ENCODE data around the gene DIS3L2. TPM values are rescaled to one million over a fixed set of nuclear protein-coding genes. Genes with fewer than 3 reads are reported as not detected.

Gene DIS3L2
- total and polyA plus RNA-seq, 2 experiments from 2014 or later, result 15.2 to 25.3 TPM

- no peaks in the 10 kb centered on the region for H3K27me3 Mint-ChIP-seq (ENCODE audit: insufficient read depth, low read depth, poor library complexity)
- no peak overlapping the region for H3K4me3 Mint-ChIP-seq
- DNase-seq (ENCODE audit: low spot score) (no peak), ATAC-seq (no peak)
- Histone ChIP-seq H3K27ac (ENCODE audit: low read depth) (no peak overlapping the region), H3K9me2 (ENCODE audit: insufficient read depth) (no peaks in the 10 kb centered on the region), H3K79me2 (replicated peaks; ENCODE audit: insufficient read depth) (no peaks in the 10 kb centered on the region), H2AFZ (no peak overlapping the region), H4K20me1 (replicated peaks; ENCODE audit: insufficient read depth) (no peaks in the 10 kb centered on the region), H3K27me3 (ENCODE audit: insufficient read depth) (no peaks in the 10 kb centered on the region), H3K4me3 (no peak overlapping the region), H3K36me3 (ENCODE audit: insufficient read depth) (no peaks in the 10 kb centered on the region), H3F3A (replicated peaks; ENCODE audit: low read depth) (no peaks in the 10 kb centered on the region), H3K4me1 (ENCODE audit: insufficient read depth) (no peaks in the 10 kb centered on the region), H3K4me2 (no peak overlapping the region)
- H3K27ac Mint-ChIP-seq, result no peak overlapping the region
- no peaks in the 10 kb centered on the region; the same call in 2 of the 3 replicates for H3K9me3 Mint-ChIP-seq
- TF ChIP-seq REST (IDR thresholded peaks at IDR 0.05; ENCODE audit: unreplicated experiment) (no peak), CTCF (conservative IDR thresholded peaks at IDR 0.05; ENCODE audit: low read depth in 2 of 2) (no peak), ZNF331 (CRISPR knock-in tag; IDR thresholded peaks at IDR 0.05; ENCODE audit: low read depth) (no peak), ZNF114 (CRISPR knock-in tag; IDR thresholded peaks at IDR 0.05) (no peak), ZNF462 (CRISPR knock-in tag; IDR thresholded peaks at IDR 0.05) (no peak), EZH2 (IDR thresholded peaks at IDR 0.05; ENCODE audit: low read depth, unreplicated experiment) (no peak), CREB1 (CRISPR knock-in tag; IDR thresholded peaks at IDR 0.05; ENCODE audit: low read depth) (no peak), POLR2AphosphoS5 (IDR thresholded peaks at IDR 0.05; ENCODE audit: low read depth) (no peak), NANOG (IDR thresholded peaks at IDR 0.05; ENCODE audit: borderline replicate concordance) (no peak), EZH2phosphoT487 (IDR thresholded peaks at IDR 0.05; ENCODE audit: unreplicated experiment) (no peak), ETS1 (IDR thresholded peaks at IDR 0.05) (no peak), STAT1 (IDR thresholded peaks at IDR 0.05; ENCODE audit: unreplicated experiment) (no peak), JUNB (IDR thresholded peaks at IDR 0.05; ENCODE audit: unreplicated experiment) (no peak)
- no peaks in the 10 kb centered on the region; the same call in 2 of the 3 replicates for H3K36me3 Mint-ChIP-seq (ENCODE audit: low read depth)
- no peaks in the 10 kb centered on the region for H3K4me1 Mint-ChIP-seq
These were observed 339.4 kb downstream of the DIS3L2 start for GRCh38 chr2:232300894-232301387.
